Esophagus muscularis mucosa (tissue), 4 donors: ENCODE results near the gene SERPINB10.

Source experiments
- CTCF ChIP-seq, 3 experiments: fragments of 200-600 bp in 2 of 3; fragments of 450-650 bp in 1 of 3; sonication (generic) in 2 of 3; IDR thresholded peaks; one replicate each; pipeline ENCODE4 v1.5.1; 2017 to 2019; ENCODE audit warnings: antibody characterized with exemption in 3 of 3, mild to moderate bottlenecking in 2 of 3, moderate library complexity in 1 of 3
- EP300 ChIP-seq: sonication (generic); formaldehyde crosslinking; IDR thresholded peaks from one replicate; pipeline ENCODE4 v1.6.1; 2017; ENCODE audit warnings: antibody characterized with exemption
- POLR2A ChIP-seq: fragments of 450-650 bp; IDR thresholded peaks from one replicate; pipeline ENCODE4 v1.6.1; 2017; ENCODE audit warnings: antibody characterized with exemption, moderate library complexity, mild to moderate bottlenecking, low read depth

DNA sequence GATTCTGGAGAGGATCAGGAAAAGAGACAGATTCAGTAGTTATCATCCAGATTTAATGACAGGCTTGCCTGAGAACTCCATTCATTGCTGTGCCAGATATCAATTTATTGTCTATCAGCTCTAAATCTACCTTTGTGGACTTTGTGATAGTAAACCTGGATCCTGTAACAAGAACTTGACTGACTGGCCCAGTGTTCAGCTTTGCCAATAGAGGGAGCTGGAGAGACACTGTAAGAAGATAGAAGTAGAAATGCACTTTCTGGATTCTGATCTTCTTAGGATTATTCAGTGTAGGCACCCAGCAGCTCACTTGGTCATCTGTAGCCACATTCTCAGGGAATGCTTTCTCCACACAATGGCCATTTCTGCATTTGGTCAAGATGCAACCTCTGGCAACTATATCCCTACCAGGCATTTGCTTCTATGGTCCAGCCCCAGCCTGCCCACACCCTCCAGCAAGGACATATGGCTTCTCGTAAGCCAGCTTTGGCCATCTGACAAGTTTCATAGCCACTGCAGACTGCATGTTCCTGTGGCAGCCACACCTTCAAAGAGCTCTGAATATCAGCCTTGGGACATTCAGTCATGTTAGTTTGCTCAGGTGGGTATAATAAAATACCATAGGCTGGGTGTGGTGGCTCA, 56.0 kb downstream of the SERPINB10 start:
- TF ChIP-seq CTCF (IDR thresholded peaks at IDR 0.05) = peak; percentile 65 to 86 (median 72)
- no peak for TF ChIP-seq POLR2A
- no peak for TF ChIP-seq EP300
